GM21786 (cell line): ENCODE measurements around the gene EXOC1L.

Experiments used
- ATAC-seq: cut with Tn5 transposase; IDR thresholded peaks from one replicate; pipeline ENCODE4 v1.9.1; 2021; ENCODE audit not compliant: unreplicated experiment

The EXOC1L gene, protein sequence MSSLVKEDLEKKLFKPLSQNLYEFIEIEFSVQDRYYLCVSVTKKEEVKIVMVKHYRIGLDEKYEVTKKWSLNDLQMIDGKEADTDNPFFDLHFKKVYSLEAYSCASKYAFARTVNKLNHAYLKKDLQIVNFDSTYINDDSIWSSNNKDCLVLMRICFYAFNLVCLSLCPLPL

DNA sequence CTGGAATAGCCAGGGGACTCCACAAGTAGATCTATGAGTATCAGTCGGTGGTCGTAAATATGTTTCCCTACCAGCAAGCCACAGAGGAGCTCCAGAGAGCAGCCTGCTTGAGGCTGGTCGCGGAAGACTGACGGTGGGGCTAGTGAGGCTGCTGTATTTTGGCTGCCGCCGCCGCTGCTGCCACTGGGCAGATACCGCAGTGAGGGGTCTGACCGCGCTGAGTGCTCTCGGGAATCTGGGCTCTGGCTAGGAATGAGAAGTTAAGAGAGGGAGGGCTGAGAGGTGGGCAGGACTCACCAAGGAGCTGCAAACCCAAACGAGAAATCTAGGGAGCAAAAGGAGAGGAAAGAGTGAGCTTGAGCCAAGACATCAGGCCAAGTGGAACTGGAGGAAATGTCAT lies at the start of gene EXOC1L:
EXOC1L (plus strand) TSS at position 157 of the 400 bp plus-strand sequence; CDS start at position 394, 237 bp downstream.
- no peak for ATAC-seq

DNA sequence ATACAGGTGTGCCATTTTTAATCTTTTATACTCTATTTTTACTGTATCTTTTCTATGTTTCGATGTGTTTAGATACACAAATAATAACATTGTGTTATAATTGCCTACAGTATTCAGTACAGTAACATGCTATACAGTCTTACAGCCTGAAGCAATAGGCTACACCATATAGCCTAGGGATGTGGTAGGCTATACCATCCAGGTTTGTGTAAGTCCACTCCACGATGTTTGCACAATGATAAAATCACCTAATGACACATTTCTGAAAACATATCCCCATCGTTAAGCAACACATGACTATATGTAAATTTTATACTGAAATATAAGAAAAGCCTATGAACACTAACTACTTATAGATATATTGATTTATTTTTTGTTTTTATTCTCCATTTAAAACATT lies 48.9 kb upstream of the EXOC1L start:
- no peak for ATAC-seq

DNA sequence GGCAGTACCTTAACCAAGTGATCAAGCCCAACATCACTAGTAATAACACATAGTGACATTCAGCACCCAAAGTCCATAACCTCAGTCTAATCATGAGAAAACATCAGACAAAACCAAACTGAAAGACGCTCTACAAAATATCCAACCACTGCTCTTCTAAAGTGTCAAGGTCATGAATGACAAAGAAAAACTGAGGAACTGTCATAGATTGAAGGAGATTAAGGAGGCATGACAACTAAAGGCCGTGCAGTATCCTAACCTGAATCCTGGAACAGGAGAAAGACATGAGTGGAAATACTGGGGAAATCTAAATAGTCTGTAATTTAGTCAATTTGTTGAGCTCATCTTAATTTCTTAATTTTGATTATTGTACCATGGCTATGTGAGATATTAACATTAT lies 38.2 kb upstream of the EXOC1L start:
- no peak for ATAC-seq

GRCh38 chr4:55781812-55782211 lies 37.8 kb upstream of the EXOC1L start:
- no peak for ATAC-seq

DNA sequence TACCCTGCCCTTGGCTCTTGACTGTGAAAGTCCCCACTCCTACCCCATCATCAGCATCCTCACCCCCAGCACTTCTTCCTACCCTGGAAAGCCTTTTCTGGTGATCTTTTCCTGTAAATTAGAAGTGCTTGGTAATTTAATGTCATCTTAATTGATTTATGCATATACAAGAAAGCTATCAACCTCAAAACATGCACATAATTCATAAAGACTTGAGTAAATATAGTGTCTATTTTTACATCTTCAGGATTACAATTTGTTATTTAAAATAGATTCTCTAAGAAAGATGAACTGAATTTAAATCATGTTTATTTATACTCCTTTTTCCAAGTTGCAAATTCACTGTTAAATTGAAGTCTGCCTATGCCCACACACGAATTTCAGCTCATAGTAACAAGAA lies 36.0 kb upstream of the EXOC1L start:
- ATAC-seq: no peak

GRCh38 chr4:55784747-55785146 lies 34.8 kb upstream of the EXOC1L start:
- no peak for ATAC-seq

DNA sequence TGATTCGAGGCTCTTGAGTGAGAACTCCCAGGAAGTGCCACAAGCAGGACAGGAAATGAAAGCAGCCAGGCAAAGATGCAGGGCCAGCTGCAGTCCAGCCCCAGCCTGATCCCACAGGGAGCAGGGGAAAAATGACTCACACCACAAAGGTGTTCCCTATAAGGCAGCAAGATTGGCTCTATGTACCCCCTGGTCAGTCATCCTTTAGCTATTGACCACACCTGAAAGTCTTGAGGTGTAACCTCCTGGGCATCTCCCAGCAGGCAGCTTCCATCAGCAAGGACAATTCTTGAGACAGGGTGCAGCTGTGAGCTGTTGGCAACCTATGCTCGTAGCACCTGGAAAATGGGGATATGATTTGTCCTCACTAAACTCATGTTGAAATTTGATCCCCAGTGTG lies 27.9 kb upstream of the EXOC1L start:
- ATAC-seq: no peak

DNA sequence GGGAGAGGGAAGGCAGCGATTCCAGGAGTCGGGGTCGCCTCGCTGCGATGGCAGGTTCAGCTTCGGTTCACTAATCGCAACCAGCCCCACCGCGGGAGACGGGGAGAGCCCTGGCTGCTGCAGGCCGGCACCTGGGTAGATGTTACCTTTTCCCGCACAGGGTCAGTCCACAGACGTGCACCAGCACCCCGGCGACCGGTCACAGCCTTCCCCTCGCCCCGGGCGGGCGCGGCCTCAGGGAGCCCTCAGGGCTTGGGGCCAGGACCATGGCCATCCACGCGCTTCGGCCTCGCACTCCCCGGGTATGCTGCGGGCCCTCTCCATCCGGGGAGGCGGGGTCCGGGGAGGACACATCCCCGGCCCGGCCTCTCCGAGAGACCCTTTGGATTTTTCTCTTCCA lies 26.1 kb upstream of the EXOC1L start:
- no peak for ATAC-seq

GRCh38 chr4:55794053-55794452 lies 25.5 kb upstream of the EXOC1L start:
- no peak for ATAC-seq

DNA sequence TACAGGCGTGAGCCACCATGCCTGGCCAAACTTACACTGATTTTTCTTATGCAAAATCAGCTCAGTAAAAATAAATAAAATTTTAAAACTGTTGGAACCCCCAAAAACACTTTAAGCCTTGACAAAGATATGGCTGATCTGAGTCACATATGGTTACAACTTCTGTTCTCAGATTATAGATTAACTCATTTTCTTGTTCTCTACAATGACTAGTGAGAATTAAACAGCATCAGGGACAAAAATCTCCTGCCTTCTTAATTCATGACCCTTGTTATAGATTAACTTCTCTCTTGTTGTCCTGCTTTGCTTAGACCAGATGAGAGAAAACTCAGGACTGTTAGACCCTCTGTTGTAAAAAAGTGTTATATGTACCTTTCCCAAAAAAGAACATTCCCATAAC lies 24.2 kb upstream of the EXOC1L start:
- no peak for ATAC-seq

DNA sequence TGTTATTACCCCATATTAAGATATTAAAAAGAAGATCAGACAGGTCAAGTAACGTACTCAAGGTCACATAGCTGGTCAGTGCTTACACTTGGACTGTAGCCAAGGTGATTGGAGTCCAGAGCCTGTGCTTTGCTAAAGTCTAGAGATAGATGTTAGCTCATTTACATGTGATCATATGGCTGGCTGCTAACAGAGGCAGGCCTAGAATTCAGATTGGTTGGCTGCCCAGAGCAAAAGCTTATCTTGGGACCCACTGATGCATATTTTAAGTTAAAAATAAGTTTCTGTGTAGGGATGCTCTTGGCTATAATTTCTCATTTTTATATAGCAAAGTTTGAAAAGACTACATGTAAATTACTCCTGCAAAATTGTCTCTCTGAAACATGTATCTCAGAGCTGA lies 18.1 kb upstream of the EXOC1L start:
- no peak for ATAC-seq

GRCh38 chr4:55807556-55807955 lies 12.0 kb upstream of the EXOC1L start:
- no peak for ATAC-seq

- ATAC-seq: no peak
Observed at GRCh38 chr4:55808186-55808585, 11.4 kb upstream of the EXOC1L start.

DNA sequence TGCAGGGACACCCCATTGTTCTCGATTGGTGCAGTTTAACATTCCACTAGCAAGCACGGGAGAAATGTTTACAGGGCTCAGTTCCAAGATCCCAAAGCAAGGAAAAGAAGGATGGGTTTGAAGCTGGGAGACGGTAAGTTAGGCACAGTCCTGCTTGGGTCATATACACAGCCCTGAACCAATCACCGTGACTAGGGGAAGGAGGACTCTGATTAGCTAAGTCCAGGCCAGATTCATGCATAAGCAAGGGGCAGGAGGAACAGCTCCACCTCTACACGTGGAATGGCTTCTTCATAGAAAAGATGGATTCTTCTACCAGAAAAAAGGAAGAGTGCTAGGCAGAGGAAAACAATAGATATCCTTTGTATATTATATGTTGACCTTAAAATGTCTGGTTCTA lies 11.0 kb upstream of the EXOC1L start:
- no peak for ATAC-seq

GRCh38 chr4:55817691-55818090 lies 1.9 kb upstream of the EXOC1L start:
- ATAC-seq: no peak

GRCh38 chr4:55820279-55820678 lies 689 bp downstream of the EXOC1L start:
- ATAC-seq: no peak

- no peak for ATAC-seq
Observed at GRCh38 chr4:55822329-55822728, 2.7 kb downstream of the EXOC1L start.

- ATAC-seq: no peak
Observed at GRCh38 chr4:55824865-55825264, 5.3 kb downstream of the EXOC1L start.

DNA sequence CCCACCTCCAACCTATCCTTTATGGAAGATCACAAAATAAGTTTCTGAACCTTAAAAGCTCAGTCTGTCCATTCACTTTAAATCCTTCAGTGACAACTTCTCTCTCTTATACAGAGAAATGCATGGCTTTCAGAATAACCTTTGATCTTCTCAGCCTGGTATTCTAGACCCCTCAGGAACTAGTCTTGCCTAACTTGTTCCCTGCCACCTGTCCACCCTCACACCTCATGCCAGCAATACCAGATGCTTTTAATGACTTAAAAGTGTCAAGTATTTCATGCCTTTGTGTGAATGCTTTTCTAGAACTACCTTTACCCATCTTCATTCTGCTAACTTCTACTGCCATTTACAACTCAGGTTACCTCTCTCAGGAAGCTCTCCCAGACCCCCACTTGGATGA lies 7.4 kb downstream of the EXOC1L start:
- no peak for ATAC-seq

DNA sequence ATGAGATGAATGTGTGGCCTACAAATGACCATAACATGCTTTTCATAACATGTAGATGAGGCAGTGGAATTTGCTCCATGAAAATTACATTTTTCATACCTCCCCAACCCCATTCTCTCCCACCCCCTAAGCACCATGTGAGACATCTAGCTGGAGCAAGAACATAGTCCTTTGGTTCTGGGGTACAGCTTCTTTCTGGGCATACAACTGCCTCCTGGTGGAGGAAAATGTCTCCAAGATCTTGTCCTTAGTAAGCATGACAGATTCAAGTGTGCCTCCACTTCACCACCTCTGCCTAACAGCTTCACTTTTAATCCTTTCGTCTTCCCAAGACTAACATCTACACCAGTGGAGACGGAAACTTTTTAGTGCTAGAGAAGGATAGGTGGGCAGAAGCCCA lies 8.0 kb downstream of the EXOC1L start:
- ATAC-seq: no peak

DNA sequence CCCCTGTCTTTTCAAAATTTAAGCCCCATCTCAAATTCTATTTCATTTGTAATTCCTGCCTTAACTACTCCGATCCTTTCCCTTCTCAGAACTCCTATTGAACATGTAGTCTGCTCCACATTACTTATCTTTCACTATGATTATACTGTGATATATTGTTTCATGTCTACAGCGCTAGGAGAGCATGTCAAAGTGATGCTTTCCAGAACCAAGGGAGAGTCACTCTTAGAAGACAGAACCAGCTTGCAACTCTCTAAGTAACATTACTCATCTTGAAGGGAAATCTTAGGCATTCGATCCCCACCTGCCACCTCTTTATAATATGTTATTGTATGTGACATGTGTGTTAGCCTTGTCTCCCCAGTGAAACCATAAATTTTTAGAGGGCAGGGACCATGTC lies 10.5 kb downstream of the EXOC1L start:
- no peak for ATAC-seq

- ATAC-seq: no peak
Observed at GRCh38 chr4:55830716-55831115, 11.1 kb downstream of the EXOC1L start.

DNA sequence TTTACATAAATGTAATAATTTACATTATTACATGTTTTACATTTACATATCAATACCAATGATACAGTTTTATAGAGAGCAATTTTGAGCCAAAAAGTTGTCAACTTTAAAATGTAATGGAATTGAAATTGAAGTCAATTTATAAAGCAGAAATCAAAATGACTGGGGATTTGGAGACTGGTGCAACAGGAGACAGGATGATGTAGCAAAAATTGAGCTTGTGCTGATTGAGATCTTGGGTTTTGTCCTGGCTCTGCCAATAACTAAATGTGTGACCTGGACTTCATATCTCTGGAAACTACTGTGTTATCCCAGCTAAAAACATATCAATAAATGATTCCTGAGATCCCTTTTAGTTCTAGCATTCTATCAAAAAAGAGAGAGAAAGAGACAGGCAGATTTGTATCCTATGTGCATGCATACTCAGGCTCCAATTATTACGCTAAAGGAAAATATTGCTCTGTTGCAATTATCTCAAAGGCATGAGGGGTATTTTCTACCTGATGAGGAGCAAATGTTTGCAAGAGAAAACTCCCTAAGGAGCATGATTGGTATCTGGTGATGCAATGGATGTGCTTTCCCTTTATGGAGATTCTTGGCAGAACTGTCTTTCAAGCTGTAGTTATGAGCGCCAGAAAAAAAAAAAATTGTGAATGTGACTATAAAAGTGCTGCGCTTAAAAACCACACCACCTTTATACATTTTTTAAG lies 14.7 kb downstream of the EXOC1L start:
- no peak for ATAC-seq
